Central memory CD4-positive, alpha-beta T cell (primary cell): ENCODE results near the gene POU2AF1.
"Not testable (repeated sequence)": the region's sequence is repeated elsewhere in the genome, so short reads cannot be mapped to it uniquely, and the experiment has no call there.

Experiments
- DNase-seq: peaks from one replicate; pipeline ENCODE4 v3.0.0; 2022

POU2AF1 gene

GRCh38 chr11:111339758-111340388 is 39.2 kb downstream of the POU2AF1 start:
- DNase-seq, result no peak

DNA sequence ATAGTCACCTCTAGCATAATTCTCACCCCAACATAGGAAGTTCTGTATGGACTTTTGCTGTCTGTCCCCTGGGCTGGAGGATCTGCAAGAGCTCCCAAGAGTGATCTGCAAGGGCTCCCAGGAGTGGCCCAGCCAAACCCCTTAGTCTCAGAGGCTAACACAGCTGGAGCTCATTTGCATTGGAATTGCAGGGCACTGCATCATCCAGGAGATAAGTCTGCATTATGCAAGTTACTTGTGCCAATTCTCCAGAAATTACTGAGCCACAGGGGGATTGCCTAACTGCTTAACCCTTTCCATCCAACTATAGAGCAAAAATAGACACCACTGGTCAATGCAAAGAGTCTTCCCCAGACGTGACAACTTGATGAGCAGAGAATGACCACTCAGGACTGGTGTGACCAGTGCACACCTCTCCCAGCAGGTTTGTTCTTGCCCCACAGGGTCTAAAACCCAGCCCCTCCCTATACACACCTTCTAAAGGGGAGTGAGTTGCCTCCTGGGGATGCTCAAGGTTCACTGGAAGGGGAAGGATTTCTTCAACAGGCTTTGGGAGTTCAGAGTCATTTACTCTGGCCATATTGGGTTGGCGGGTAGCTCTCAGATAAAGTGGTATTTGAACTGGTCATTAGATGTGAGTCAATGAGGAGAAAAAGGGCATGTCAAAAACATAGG is 42.4 kb downstream of the POU2AF1 start:
- no peak for DNase-seq

DNA sequence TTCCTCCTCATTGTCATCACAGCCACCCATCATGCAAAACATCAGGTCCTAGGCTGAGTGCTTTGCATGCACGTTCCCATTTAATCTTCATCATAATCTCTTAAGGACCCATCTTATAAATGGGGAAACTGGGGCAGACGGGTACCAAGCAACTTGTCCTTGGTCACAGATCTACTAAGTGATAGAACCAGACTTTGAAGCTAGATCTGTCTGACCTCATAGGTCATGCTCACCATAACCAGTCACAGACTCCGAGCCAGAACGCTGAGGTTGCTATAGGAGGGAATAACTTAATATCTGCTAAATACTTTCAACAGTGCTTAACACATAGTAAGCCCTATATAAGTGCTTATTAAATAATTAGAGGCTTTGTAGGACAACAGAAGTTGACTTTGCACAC is 43.0 kb downstream of the POU2AF1 start:
- no peak for DNase-seq

DNA sequence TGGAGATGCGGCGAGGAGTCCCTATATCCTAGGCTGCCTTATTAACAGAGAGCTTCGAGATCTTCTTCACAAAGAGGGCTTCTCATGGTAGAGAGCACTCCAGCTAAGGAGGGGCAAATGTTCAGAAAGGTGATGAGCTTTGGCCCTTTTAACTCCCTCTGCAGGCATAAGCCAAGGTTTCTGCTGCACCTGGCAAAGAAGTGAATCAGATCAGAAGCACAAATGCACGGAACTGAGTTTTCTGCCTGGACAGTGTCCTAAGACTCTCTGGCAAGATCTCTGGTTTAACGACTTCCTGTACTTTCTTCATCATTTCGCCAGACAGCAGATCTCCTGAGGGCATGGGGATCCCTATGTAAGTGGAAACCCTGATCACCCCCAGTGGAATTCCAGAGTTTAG is 43.5 kb downstream of the POU2AF1 start:
- no peak for DNase-seq

- no peak for DNase-seq
Observed at GRCh38 chr11:111334532-111335502, 44.3 kb downstream of the POU2AF1 start.

DNA sequence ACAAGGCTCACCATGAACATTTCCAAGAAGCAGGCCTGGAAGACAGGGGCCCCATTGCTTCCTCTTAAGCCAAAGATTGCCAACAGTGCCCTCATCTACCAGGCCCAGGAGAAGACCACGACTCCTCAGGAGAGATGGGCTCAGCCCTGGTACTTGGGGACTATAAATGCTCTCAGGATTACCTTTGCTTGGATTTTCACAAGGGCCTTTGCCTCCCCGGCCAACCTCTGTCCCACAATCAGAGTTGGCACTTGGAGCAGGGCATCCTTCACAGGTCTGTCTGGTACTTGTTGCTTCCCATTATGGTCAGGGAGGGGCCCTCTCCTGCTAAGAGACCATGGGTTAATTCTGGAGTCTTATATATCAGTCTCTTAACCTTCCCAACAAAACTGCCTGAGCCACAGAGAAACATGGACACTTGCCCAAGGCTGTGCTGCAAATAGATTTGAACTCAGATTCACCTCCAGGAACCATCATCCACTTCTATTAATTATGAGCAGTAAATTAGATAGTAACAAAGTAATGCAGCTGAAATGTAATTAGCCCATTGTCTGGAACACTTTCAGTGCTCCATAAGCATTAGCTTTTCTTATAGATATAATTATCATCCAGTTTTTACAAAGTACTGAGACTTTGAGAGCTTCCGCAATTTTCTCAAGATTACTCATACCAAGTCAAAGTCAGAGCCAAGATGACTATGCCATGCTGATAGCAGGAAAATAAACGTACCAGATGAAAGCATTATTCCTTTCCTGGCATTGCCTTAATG is 47.2 kb downstream of the POU2AF1 start:
- DNase-seq, result no peak

GRCh38 chr11:111330234-111330893 is 48.7 kb downstream of the POU2AF1 start:
- DNase-seq, result no peak

GRCh38 chr11:111329306-111330204 is 49.5 kb downstream of the POU2AF1 start:
- DNase-seq, result no peak

DNA sequence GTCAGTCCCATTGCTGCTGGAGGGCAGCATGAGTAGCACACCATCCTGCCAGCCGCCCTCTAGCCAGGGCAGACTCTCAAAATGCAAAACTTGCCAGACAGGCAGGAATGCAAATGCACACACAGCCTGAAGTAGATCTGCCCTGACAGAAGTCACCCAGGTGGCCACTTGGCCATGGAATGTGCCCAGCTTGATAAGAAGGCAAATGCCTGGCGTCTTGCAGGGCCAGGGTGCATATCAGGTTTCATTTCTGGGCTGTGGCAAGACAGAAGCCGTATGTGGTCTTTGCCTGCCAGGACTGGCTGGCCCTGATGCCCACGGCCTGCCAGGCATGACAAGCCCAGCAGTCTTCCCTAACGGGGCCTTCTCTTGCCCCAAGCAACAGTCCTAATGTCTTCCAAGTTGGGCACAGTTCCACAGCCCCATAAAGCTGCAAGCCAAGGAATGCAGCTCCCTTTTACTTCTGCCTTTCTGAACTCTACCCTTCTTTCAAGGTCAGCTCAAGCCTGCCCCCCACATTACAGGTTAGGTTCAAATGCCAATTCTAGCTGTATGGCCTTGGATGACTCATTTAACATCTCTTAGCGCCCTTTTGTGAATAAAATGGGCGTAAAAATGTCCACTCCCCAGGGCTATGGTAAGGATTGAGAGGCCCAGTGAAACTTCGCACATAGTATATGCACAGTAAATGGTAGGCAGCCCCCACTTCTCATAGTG is 51.0 kb downstream of the POU2AF1 start:
- no peak for DNase-seq

GRCh38 chr11:111326824-111327223 is 52.3 kb downstream of the POU2AF1 start:
- DNase-seq, result no peak

DNA sequence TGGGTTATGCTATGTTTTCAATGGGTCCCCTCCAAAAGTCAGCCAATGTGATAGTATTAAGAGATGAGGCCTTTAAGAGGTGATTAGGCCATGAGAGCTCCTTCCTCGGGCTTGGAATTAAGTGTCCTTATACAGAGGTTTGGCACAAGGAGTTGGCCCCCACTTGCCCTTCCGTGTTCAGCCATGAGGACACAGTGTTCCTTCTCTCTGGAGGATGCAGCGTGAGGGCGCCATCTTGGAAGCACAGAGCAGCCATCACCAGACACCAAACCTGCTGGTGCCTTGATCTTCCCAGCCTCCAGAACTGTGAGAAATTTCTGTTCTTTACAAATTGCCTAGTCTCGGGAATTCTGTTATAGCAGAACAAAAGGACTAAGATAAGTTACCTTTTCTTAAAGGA is 53.8 kb downstream of the POU2AF1 start:
- DNase-seq, result no peak

DNA sequence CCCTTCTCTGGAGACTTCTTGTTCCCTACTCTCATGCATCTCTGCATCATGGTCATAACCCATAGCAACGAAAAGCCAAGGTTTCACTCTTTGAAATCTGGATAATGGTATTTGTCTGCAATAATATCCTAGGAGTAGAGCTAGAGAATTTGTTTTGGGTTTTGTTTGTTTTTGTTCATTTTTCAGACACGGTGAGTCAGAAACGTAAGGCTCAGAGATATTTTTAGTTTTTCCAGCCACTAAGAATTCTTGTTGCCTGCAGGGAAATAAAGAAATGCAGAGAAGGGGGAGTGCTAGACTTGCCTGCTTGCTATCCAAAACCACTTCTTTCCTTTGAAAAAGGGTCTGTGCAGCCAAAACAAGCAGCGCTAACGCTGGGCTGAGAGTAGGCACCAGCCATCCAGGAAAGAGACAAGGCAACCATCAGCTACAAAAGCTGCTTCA is 54.8 kb downstream of the POU2AF1 start:
- DNase-seq, result no peak

DNA sequence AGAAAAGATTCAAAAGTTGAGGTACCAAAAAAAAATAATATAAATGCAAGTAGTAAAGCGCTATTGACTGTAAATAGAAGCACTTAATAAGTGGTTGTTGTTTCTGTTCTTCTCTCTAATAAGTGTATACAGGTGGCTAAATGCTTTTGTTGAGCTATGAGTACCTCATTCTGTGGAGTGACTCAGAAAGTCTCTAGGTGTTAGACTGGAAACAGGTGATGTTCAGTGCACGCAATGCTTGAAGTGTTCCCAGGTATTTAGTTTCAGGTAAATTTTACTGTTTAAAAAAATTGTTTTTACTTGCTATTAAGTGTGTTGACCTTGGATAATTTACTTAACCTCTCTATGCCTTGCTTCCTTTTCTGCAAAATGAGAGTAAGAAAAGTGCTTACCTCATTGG is 56.5 kb downstream of the POU2AF1 start:
- no peak for DNase-seq

GRCh38 chr11:111320728-111321568 is 58.1 kb downstream of the POU2AF1 start:
- DNase-seq, result no peak

GRCh38 chr11:111320199-111320598 is 58.9 kb downstream of the POU2AF1 start:
- not testable (repeated sequence) for DNase-seq

DNA sequence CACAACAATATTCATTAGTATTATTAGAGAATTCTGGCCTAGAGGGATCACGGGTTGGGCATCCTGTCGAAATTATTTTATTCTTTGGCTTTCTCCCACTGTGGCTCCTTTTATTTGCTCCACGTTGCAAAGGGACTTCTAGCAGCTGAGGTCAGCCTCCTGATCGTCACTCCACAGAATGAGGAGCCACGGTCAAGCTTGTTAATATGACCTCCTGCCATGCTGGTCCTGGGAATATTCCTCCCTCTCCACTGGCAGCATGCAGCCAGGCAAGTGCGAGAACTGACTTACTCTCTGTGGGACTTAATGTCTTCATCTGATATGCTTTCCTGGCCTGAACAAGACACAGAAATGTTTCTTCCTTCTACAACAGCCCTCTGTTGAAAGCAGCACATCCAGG is 59.8 kb downstream of the POU2AF1 start:
- DNase-seq, result no peak

DNA sequence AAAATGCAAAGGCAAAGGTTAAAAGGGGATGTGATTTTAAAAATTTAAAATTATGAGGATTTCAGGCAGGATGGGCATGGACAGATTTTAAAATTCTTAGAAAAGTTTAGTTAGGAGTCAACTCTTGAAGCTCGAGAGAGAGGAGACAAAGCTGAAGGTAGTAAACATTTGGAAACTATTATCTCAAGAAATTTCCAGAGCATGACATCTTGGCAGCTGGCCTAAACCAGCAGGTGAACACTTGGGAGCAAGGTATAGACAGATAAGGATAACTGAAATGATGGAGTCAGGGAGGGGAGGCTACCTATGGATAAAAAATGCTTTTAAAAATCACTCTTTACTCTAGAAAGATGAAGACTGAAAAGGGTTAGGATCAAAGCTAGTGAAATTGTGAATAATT is 67.0 kb downstream of the POU2AF1 start:
- DNase-seq, result no peak

- DNase-seq, result no peak
Observed at GRCh38 chr11:111310723-111311122, 68.4 kb downstream of the POU2AF1 start.

DNA sequence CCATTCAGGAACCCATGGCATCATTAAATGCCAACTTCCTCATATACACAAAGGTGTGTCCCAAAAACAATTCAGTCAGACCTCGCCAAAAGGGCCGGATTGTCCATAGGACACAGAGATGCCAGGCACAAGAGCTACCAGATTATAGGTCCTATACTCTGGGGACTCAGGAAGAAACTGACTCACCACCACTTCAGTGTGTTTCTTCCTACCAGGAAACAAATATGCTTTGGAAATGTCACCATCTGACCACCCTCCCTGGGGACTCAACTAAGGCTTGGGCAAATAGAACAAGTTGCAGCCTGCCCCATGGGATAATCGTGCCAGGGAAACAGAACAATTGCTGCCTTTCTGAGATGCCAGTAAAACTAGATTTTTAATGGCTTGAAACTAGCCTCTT is 69.0 kb downstream of the POU2AF1 start:
- no peak for DNase-seq
